PC-9 (cell line): ENCODE measurements around the gene ZNF3.

ENCODE experiments used
- CTCF ChIP-seq: fragments of 200-600 bp; sonication (generic); conservative IDR thresholded peaks from 2 replicates; pipeline ENCODE4 v1.6.1; 2017; ENCODE audit warnings: mixed run types, antibody characterized with exemption, mild to moderate bottlenecking, moderate library complexity
- EZH2 ChIP-seq: fragments of 200-600 bp; sonication (generic); IDR thresholded peaks from 2 replicates; pipeline ENCODE4 v1.8.0; 2017; ENCODE audit warnings: antibody characterized with exemption, low read depth

- TF ChIP-seq CTCF (no peak), EZH2 (no peak)
These were observed 44.9 kb upstream of the ZNF3 start for GRCh38 chr7:100126239-100126930.
